ENCODE results near the gene MICAL3.

- TF ChIP-seq CTCF (IDR thresholded peaks at IDR 0.05; ENCODE audit: low read depth, low read length): no peak
- no peak for TF ChIP-seq EZH2phosphoT487 (IDR thresholded peaks at IDR 0.05; ENCODE audit: low read depth)
Measured at GRCh38 chr22:18008136-18008535, 16.2 kb downstream of the MICAL3 start.

Data from OCI-LY3 (cell line).